Hematopoietic multipotent progenitor cell treated with erythropoietin and hydrocortisone succinate and interleukin-3 and kit ligand, for 4 days (in vitro differentiated cells): ENCODE results near the gene SMPD3.
"Not testable (repeated sequence)": the region's sequence is repeated elsewhere in the genome, so short reads cannot be mapped to it uniquely, and the experiment has no call there.

Experiments used
- DNase-seq: peaks from one replicate; pipeline ENCODE4 v3.0.0-alpha.2; 2015

The SMPD3 gene

DNA sequence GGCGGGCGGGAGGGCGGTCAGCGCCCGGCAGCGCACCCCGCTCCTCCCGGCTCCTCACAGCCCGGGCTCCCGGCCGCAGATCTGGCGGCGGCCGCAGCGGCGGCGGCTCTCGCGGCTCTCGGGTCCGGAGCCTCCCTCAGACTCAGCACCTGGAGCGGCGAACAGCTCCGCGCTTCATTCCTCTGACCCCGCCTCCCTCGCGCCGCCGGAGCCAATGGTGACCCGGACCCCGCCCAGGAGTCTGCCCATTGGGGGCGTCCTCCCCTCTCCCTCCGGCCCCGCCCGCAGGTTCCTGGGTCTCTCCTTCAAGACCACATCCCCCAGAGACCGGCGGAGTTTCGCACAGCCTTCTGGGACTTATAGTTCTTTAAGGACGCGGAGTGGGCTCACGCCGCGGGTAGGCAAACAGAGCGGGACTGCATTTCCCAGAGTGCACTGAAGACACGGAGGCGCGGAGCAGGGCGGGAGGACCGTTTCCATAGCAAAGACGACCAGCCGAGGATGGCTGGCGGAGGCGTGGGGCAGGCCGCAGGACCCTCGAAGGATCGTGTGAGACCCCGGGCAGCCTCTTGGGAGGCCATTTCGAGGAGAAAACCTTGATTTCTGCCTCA is at the start of gene SMPD3:
SMPD3 (minus strand) TSS at position 149 of the 611 bp plus-strand sequence. CDS start 76,327 bp downstream, outside the sequence.
- DNase-seq, result peak; percentile 99

DNA sequence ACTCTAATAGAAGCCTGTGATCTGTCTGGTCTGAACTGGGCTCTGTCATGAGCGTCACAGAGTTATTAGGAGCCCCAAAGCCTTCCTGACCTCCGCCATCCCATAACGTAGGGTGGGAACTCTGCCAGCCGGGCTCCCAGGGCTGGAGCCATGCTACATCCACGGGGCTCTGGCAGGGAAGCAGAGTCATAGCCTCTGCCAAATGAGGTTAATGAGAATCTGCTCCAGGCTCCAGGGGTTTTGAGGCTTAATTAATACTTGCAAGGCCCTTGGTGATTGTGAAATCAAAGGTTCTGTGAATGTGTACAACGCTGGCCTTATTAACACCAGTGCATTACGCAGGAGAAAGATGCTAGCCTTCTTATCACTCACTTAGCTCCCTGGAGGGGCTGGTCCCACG is 48.4 kb upstream of the SMPD3 start:
- no peak for DNase-seq

DNA sequence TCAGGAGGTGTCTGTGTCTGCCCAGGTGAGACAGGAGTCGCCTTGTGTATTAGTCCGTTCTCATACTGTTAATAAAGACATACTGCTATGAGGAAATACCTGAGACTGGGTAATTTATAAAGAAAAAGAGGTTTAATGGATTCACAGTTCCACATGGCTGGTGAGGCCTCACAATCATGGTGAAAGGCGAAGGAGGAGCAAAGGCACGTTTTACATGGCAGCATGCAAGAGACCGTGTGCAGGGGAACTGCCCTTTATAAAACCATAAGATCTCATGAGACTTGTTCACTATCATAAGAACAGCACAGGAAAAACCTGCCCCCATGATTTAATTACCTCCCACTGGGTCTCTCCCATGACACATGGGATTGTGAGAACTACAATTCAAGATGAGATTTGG is 46.0 kb upstream of the SMPD3 start:
- DNase-seq, result not testable (repeated sequence)

DNA sequence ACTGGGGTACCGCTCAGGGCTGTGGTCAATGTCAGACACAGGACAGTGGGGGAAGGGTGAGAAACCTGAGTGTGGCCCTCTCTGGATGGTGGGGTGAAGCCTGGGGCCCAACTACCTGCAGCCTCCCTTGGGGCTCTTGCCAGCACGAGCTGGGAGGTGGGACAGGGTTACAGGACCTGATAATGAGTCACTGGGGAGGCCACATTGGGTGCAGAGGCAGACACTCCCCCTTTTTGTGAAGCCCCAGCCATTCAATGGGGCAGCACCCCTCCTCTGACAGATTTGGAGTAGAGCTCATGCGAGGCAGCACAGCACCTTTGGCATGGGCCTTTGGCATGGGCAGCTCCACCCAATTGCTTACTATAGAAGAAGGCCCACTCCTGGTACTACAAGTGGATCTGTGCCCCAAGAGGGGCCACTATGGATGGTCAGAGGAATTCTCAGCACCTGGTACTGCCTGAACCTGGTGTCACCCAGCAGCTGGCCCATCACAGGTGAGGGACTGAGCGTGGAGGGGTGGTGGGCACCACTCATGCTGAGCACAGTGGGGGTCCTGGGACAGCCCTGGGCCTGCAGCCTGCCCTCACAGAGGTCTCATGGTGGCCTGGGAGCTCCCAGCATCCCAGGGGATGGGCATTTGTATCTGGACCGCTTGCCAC is 45.2 kb upstream of the SMPD3 start:
- DNase-seq, result no peak

DNA sequence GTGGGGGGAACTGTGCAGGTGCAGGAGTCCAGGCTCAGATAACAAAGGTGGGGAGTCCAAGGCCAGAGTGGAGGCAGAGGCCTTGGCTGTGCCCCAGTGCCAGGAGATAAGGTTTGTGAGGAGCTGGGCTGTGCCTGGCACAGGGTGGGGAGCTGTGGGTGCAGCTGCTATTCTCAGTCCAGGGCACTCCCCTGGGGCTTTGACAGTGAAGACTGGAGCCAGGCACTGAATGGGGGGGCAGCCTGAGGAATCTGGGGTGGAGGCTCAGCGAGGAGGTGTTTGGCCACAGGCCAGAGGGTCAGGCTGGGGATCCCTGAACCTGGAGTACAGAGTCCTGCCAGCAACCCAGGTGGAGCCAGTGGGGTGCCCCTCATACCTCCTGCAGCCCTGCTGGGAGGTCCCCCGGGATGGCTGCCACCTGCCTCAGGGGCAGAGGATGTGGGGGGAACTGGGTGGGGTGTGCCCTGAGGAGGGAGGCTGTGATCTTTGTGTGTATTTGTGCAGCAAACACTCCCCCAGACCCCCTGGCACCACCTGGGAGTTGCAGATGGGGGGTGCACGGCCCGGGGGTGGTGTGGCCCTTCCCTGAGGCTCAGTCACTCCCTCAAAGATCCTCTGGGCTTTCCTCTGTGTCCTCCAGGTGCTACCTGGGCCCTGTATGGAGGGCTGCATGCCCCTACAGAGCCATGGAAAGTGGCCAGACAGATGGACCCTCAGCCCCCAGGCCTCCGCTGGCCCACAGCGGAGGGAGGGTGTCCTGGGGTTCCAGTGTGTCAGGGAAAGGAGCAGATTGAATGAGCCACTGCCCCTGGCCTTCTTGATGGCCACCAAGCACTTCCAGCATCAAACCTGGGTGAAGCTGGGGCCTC is 44.5 kb upstream of the SMPD3 start:
- peak; percentile 35 for DNase-seq

DNA sequence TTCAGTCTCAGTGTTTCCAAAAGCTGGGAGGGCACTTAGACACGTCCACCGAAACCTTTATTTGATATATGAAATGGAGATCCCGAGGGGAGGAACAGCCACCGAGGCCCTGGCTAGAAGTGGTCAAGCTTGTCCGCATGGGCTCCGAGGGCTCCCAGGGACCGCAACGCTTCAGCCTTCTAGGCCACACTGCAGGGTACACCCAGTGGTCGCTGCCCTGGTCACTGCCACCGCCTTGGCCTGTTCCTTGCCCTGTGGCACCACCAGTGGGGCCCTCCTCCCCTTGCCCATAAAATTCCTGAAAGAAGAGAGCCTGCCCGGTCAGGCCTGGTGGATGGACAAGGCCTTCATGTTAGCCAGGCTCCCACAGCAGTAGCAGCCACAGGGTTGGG is 43.8 kb upstream of the SMPD3 start:
- no peak for DNase-seq

DNA sequence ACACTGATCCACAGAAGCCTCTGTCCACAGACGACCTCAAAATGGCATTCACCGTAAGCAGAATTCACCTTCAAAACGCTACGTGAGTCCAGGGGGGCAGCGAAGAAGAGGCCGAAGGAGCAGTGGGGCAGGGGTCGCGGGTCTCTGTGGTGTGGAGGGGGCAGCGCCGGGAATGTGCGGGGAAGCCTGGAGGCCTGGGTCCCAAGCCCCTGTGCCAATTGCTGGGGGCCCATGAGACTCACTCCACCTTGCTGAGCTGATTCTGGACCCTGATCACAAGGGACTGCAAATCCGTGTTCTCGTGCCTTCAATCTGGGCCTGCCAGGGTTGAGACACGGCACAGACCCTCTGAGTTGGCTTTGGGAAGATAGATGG is 43.3 kb upstream of the SMPD3 start:
- DNase-seq, result no peak

DNA sequence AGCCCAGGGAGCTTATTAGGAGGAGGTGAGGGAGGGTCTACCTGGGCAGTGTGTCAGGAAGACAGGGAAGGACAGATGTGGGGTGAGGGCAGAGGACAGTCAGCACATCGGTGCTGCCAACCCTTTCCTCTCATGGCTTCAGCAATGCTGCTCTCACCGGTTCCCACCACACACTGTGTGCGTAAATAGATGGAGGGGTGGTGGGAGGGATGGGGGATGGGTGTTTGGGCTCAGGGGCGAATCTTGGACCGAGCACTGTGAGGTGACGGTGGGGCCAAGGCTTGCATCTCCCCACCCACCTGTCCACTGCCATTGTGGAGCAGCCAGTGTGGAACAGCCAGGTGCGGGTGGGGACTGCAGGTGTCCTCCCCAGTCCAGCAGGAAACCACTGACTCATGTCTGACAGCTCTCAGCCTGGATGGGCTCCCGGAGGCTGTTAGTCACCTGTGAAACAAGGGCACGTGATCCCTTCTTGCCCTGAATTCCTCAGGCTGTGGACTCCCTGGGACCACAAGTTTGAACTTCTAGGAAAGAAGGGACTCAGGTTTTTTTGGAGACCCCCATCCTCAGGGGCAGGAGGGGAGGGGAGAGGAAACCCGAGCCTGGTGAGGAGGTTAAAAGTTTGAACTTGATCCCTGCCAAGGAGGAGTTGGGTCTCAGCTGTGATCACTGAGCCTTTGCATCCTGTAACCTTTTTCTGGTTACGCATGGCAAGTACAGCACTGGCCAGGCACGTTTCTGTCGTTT is 42.7 kb upstream of the SMPD3 start:
- no peak for DNase-seq

DNA sequence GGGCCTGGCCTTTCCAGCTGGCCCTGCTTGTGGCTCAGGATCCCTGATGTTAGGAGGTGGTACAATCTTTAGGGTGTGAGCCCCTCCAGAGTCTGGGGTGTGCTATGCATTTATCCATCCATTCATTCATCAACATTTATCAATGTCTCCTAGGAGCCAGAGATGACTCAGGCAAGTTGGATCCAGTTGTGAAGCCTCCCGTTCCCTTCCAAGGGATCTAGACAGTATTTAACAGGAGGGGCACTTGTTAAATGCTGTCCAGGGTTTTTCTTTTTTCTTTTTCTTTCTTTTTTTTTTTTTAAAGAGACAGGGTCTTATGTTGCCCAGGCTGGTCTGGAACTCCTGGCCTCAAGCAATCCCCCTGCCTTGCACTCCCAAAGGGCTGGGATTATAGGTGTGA is 42.0 kb upstream of the SMPD3 start:
- DNase-seq, result no peak

DNA sequence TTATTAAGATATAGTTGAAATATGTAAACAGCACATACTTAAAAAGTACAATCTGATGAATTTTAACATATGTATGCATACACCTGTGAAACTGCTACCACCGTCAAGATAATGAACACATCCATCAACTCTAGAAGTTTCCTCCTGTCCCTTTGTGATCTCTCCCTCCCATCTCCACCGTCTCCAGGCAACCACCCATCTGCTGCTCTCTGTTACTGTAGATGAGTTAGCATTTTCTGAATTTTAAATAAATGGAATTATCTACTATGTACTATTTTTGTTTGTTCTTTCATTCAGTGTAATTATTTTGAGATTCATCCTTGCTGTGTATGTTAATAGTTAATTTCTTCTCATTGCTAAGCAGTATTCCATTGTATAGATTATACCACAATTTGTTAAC is 40.2 kb upstream of the SMPD3 start:
- DNase-seq, result peak; percentile 15

DNA sequence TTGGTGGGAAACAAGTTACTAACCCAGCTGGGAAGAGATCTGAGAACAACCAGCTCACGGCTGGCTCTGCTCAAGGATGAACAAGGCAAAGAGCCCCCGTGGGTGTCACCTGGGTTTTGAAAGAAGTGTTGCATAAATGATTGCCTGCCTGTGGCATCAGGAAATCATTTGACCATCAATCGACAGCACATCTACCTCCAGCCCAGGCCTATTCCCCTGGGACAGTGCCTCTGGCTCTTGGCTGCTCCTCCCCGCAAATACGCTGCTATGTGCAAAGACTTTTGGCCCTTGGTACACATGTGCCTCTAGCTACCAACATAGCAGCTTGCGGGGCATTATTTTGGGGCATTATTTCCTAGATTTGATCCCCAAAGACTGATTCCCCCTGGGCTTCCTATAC is 39.4 kb upstream of the SMPD3 start:
- DNase-seq, result no peak

DNA sequence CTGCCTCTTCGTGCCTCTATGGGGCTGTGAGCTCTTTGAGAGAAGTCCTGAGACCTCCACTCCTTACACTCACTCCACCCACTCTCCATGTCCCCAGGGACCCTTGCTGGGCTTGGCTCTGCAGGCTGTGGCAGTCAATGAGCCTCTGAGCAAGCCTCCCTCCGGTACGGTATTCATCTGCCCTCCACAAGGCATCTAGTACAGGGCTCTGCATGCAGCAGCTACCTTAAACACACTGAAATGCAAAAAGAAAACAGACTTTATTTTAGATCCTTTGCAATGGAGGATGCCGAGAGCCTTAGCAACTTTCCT is 38.9 kb upstream of the SMPD3 start:
- DNase-seq, result no peak

DNA sequence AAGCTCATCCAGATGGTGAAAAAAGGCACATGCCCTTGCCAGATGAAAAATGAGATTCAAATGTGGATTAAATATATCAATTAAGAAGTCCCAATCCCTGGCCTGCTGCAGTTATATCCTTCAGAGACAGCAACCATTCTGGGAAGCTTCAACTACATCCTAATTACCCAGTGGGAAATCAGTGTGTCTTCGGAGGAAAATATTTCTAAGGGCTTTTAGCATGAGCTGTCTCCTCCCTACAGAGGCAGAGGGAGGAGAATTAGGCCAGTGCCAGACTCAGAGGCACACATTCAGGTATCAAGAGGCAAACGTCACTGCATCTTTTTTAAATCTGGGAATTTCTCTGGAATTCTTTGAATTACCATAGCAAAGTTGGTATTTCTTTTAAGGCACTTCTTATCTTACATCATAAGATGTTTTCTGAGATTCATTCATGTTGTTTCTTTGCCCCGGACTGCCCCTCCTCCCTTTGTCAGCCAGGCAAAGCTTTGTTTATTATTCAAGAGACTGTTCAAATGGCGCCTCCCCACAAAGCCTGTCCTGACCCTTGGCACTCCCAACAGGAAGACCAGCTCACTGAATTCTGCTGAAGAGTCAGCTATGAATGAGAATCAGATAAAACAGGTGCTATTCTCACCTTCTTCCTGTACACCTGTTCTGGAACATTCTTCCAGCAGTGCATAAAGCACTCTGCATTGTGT is 38.3 kb upstream of the SMPD3 start:
- DNase-seq, result no peak

DNA sequence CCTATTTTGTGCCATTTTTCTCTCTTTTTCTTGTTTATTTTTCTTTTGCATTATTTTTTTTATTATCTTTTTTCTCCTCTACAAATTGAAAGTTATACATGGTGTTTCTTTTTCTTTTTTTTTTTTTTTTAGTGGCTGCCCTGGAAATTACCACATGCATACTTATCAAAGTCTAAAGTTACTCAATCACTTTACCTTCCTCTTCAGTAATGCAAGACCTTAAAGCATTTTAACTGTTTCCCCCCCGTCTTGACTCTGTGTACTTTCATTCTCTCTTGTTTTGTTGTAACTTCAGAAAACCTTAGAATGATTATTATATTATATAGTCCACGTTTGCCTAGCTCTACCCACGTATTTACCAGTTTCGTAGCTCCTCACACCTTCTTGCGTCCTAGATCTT is 33.3 kb upstream of the SMPD3 start:
- peak; percentile 65 for DNase-seq

DNA sequence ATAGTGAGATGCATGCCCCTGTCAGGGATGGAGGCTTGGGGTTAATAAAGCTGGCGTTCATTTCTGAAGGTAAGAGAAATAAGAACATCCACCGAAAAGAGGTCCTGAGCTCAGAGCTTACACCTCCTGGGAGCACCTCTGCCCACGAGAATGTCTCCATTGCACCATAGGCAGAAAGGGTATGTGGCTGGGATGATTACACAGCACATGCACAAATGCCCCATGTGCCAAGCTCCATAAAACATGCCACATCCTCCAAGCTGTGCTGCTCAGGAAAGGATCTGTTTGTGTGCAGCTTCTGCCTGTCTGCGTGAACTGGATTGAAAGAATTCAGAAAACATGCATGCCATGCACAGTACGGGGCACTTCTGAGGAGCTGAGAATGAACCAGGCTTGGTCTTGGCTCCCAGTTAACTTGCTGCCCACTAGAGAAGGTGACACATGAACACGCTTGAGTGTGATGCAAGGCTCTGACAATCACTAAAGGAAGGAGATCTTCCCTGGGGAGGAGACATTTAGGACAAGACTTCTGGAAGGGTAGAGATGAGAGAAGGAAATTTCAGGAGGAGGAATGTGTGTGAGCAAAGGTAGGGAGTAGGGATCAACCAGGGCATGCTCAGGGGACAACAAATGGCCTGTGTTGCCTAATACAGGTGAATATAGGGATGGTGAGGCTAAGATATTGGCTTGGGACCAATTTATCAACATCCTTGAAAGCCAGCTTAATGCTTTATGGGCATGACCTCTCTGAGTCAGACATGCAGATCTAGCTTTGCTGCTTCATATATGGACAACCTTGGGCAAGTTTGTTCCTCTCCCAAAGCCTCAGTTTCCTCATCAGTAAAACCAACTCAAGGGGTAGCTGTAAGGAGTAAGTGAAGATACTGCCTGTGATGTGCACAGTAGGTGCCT is 32.0 kb upstream of the SMPD3 start:
- DNase-seq, result peak; percentile 8

DNA sequence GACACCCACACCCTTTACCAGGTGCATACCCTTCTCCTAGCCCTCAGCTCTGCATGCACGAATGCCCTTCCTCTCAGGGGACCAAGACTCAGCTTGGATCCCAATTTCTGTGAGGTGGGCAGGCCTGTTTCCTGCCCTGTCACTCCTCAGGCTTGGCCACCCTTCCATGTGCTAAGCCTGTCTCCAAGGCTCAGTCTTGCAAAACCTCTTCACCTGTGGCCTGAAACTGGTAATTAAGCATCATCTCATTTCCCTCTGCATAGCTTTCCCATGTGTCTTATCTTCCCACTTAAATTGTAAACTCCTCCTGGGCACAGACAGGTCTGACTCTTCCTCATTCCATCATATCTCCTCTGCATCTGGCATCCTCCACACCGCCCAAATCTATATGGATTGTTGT is 31.0 kb upstream of the SMPD3 start:
- no peak for DNase-seq

DNA sequence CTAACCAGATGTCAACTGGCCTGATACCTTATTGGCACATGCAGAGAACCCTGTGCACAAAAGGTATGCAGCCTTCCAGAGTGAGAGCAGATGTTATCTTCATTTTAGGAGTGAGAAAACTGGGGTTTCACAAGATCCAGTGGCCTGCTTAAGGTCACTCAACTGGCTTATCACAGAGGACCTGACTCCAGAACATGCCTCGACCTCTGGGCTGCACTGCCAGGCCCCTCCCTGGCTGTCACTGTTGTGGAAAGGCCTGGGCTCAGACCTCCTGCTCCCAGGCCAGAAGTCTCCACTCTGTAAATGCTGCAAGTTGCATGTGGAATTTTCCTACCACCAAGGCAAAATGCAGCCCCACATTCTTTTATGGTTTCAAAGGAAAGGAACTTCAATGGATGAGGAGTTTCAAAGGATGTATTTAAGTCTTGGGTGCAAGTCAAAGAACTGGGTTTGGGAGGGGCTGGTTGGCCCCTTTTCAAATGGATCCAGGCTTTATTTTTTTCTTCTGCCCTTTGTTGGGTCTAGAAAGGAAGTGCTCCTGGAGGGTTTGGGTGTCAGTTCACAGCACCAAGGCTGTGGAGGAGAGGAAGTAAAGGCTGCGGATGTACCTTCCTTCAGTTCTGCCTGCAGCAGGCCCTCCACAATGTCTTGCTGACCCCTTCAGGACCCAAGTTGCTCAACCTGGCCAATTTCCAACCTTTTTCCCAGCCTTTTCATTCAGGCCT is 30.4 kb upstream of the SMPD3 start:
- DNase-seq, result no peak

DNA sequence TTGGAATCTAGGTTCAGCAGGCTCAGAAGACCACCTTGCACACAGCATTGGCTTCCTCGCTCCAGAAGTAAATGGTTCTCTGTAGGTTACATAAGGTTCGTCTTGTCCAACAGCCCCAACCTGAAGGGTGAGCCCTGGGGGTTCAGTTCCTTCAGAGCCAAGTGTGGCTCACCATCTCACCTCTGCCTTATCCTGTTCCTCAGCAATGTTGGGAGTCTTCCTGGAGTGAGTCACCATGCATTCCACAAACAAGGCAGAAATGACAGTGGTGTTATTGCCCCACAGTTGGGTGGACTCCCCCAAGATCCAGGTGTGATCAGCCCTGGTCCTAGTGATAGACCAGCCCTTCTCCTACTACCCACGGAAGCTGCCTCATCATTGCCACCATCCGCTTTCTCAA is 26.8 kb upstream of the SMPD3 start:
- no peak for DNase-seq

DNA sequence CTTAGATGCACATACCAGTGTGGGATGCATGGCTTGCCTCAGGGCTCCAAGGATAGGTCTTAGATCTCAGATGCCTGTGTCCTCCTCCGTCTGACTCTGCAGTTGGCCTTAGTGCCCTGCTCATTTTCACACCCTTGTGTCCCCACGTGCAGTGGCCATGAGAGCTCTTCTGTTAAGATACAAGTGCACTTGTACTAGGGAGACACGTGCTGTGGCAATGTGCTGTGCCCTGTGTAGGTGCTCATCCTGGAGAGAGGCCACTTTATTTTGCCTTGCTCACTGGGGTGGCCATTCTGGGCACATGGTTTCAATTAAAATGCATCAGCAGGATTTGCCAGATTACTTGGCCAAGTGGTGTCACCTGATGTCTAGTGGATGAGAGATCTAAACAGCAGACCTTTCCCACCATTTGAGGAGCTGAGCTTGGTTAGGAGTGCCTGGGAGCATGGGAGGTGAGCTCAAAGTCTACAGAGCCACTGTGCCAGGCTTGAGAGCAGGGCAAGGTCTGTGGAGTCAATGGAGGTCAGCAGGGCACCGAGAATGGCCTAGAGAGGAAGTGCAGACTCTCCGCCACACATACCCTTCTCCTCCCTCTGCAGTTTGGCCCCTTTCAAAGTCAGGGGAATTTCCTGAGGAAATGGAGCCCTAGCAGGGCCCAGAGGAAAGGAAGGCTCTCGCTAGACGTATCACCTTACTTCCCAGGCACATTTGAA is 25.2 kb upstream of the SMPD3 start:
- no peak for DNase-seq

DNA sequence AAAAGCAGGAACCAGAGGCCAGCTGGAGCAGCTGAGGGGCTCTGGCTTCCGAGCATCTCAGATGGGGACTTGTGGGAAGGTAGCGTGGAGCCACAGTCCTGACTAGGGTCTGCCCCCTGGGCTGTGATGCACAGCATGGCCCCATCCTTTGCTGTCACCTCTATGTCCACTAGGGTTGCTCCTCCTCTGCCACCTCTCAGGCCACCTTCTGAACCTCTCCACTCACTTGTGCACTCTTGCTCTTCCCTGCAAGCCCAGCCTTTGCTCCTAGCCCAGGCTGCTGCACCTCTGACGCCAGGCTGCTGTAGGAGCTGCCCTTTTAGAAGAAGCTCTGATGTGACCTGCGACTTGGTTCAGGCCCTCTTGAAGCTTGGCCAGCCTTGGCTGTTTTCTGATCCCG is 24.3 kb upstream of the SMPD3 start:
- DNase-seq, result no peak
